ENCODE data around the gene MAGEF1. TPM values are rescaled to one million over a fixed set of nuclear protein-coding genes. Genes with fewer than 3 reads are reported as not detected.

MAGEF1 gene
- total and polyA plus RNA-seq, 2 of the 13 experiments (the other 11 are each of a cell fraction or from before 2014, with no cell fraction given), result 26.0 to 62.4 TPM

DNA sequence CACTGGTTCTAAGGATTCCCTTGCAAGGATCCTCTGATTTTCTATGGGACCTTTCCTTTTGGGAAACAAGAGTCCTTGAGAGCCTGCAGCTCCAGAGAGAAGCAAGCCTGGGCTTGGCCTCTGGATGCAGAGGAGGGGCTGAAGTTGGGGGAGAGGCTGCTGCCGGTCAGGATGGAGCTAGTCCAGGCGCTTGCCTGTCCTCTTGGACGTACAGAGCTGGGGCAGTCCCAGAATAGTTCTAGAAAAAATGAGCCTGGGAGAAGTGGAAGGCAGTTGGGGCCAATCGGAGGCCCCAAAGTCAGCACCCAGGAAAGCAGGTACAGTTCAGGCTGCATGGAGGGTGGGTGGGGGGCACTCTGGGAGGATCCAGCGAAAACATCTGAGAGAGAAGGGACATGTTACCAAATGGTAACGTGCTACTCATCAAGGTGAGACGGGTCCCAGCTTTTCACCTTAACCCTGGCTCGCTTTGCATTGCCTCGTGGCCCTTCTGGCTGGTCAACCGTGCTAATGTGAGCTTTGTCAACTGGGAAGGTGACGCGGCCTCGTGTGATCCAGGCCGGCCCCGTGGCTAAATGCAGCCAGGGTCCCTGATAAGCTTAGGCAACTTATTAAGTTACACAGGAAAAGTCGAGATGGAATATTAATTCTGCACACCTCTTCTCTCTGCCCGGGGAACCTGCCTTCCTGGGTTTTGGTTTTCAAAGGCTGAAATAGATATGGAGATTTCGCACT, 38.7 kb upstream of the MAGEF1 start (continued):
- TF ChIP-seq, protein P1, sequence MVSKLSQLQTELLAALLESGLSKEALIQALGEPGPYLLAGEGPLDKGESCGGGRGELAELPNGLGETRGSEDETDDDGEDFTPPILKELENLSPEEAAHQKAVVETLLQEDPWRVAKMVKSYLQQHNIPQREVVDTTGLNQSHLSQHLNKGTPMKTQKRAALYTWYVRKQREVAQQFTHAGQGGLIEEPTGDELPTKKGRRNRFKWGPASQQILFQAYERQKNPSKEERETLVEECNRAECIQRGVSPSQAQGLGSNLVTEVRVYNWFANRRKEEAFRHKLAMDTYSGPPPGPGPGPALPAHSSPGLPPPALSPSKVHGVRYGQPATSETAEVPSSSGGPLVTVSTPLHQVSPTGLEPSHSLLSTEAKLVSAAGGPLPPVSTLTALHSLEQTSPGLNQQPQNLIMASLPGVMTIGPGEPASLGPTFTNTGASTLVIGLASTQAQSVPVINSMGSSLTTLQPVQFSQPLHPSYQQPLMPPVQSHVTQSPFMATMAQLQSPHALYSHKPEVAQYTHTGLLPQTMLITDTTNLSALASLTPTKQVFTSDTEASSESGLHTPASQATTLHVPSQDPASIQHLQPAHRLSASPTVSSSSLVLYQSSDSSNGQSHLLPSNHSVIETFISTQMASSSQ (IDR thresholded peaks at IDR 0.05; ENCODE audit: low read depth), result no peak
- TF ChIP-seq, protein P1 (CRISPR knock-in tag; IDR thresholded peaks at IDR 0.05; ENCODE audit: borderline replicate concordance), result no peak
- TF ChIP-seq, protein P2, sequence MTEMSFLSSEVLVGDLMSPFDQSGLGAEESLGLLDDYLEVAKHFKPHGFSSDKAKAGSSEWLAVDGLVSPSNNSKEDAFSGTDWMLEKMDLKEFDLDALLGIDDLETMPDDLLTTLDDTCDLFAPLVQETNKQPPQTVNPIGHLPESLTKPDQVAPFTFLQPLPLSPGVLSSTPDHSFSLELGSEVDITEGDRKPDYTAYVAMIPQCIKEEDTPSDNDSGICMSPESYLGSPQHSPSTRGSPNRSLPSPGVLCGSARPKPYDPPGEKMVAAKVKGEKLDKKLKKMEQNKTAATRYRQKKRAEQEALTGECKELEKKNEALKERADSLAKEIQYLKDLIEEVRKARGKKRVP (CRISPR knock-in tag; IDR thresholded peaks at IDR 0.05), result no peak

DNA sequence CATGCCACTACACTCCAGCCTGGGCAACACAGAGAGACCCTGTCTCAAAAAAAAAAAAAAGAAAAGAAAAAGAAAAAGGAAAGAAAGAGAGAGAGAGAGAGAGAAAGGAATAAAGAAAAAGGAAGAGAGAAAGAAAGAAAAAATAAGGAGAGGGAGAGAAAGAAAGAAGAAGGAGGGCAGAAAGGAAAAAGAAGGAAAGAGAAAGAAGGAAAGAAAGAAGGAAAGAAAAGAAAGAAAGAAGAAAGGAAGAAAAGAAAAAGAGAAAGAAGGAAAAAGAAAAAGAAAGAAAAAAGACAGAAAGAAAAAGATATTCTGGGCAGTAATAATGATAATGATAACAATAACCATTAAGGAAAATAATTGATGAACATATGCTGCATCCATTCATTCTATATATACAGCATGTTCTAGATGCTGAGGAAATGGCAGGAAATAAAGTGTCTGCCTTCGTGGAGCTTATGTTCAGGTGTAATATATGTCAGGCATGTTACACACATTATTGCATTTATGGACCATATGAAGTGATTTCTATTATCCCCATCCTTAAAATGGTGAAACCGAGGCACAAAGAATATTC, 37.4 kb upstream of the MAGEF1 start:
- 9% methylated on average over 2 of the region's 2 CpGs for WGBS (ENCODE audit: low lambda C conversion rate)
- TF ChIP-seq, protein P3, sequence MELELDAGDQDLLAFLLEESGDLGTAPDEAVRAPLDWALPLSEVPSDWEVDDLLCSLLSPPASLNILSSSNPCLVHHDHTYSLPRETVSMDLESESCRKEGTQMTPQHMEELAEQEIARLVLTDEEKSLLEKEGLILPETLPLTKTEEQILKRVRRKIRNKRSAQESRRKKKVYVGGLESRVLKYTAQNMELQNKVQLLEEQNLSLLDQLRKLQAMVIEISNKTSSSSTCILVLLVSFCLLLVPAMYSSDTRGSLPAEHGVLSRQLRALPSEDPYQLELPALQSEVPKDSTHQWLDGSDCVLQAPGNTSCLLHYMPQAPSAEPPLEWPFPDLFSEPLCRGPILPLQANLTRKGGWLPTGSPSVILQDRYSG (CRISPR knock-in tag; IDR thresholded peaks at IDR 0.05), result no peak
- no peak for TF ChIP-seq KDM3A (CRISPR knock-in tag; IDR thresholded peaks at IDR 0.05; ENCODE audit: low read depth)
- TF ChIP-seq, protein P4, sequence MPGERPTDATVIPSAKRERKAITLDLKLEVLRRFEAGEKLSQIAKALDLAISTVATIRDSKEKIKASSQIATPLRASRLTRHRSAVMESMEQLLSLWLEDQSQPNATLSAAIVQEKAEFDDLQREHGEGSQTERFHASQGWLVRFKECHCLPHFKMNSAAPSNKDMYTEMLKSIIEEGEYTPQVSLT (CRISPR knock-in tag; IDR thresholded peaks at IDR 0.05; ENCODE audit: borderline replicate concordance, low read depth), result no peak
- TF ChIP-seq ZNF530 (CRISPR knock-in tag; IDR thresholded peaks at IDR 0.05; ENCODE audit: low read depth), result no peak
- TF ChIP-seq, protein P5, sequence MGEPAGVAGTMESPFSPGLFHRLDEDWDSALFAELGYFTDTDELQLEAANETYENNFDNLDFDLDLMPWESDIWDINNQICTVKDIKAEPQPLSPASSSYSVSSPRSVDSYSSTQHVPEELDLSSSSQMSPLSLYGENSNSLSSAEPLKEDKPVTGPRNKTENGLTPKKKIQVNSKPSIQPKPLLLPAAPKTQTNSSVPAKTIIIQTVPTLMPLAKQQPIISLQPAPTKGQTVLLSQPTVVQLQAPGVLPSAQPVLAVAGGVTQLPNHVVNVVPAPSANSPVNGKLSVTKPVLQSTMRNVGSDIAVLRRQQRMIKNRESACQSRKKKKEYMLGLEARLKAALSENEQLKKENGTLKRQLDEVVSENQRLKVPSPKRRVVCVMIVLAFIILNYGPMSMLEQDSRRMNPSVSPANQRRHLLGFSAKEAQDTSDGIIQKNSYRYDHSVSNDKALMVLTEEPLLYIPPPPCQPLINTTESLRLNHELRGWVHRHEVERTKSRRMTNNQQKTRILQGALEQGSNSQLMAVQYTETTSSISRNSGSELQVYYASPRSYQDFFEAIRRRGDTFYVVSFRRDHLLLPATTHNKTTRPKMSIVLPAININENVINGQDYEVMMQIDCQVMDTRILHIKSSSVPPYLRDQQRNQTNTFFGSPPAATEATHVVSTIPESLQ (CRISPR knock-in tag; conservative IDR thresholded peaks at IDR 0.05), result no peak
- no peak for TF ChIP-seq ZNF670 (CRISPR knock-in tag; IDR thresholded peaks at IDR 0.05; ENCODE audit: borderline replicate concordance)
- no peak for TF ChIP-seq ZNF772 (CRISPR knock-in tag; IDR thresholded peaks at IDR 0.05)
- TF ChIP-seq XBP1 (CRISPR knock-in tag; IDR thresholded peaks at IDR 0.05), result no peak
- no peak for TF ChIP-seq ZNF143 (CRISPR knock-in tag; IDR thresholded peaks at IDR 0.05)
- no peak for TF ChIP-seq NR2F2 (IDR thresholded peaks at IDR 0.05; ENCODE audit: borderline replicate concordance, low read depth)

More for the DNA sequence above, 37.4 kb upstream of the MAGEF1 start:
- DNase-seq (ENCODE audit: low spot score) (no peak), FAIRE-seq (no peak), ATAC-seq (no peak)
- peaks cover 1 to 30% of the 10 kb centered on the region in 2 experiments for H3K27me3 ChIP-seq (ENCODE audit: control insufficient read depth in 1 of 2, insufficient read depth in 2 of 2, low read length in 2 of 2)
- CTCF ChIA-PET (ENCODE audit: low intra/inter-chr PET ratio, low total read pairs), result interaction anchor here (2.3 kb wide), 1 partner anchor 188 kb away, joined by 9 read pairs; the partner anchor contains the start of gene EPHB3
- H3K9me3 ChIP-seq (ENCODE audit: low read length), result no peaks in the 10 kb centered on the region
- no peaks in the 10 kb centered on the region for H3K4me1 ChIP-seq (ENCODE audit: insufficient read depth, low read length)
- no TSS peak for BruUV-seq (replicated peaks)
- no peaks in the 10 kb centered on the region for H4K20me1 ChIP-seq (ENCODE audit: insufficient read depth, low read length)
- POLR2A ChIA-PET, result no interaction called here
- H3K9ac ChIP-seq (ENCODE audit: insufficient read depth, low read depth, low read length), result no peak overlapping the region
- no peaks in the 10 kb centered on the region for H3K36me3 ChIP-seq (replicated peaks in 1 of 2; ENCODE audit: control insufficient read depth in 1 of 2, insufficient read depth in 2 of 2, low read length in 2 of 2)
- in situ Hi-C loops (cut with HindIII; ENCODE audit: extremely low pct_ligation_motif_present, low pct_unique_long_range_greater_than_20kb), result no loop called here
- intact Hi-C loops (cut with micrococcal nuclease; ENCODE audit: unreplicated experiment), result no loop called here
- H3K27ac ChIP-seq (ENCODE audit: extremely low read length, insufficient read depth, low read length), result no peak overlapping the region
- no peak overlapping the region for H3K4me2 ChIP-seq (ENCODE audit: low read depth, low read length)
- no peak overlapping the region for H2AFZ ChIP-seq (ENCODE audit: low read length)
- H3K79me2 ChIP-seq (ENCODE audit: insufficient read depth, low read length), result no peaks in the 10 kb centered on the region
- H3K4me3 ChIP-seq (replicated peaks in 1 of 3; ENCODE audit: insufficient read depth in 1 of 3, low read depth in 2 of 3, low read length in 3 of 3), result no peak overlapping the region
